Body of pancreas (tissue), 4 donors: ENCODE results near the gene ZNF805. TPM values are rescaled to one million over a fixed set of nuclear protein-coding genes. Genes with fewer than 3 reads are reported as not detected.

Source experiments
- ATAC-seq: fragments of 150-250 bp; one replicate; pipeline ENCODE4 v1.9.1; 2016
- DNase-seq, 4 donors: peaks; one replicate each; pipeline ENCODE4 v3.0.0-alpha.2; 2019
- H3K27ac ChIP-seq, 4 donors: fragments of 200-600 bp; sonication (generic); 1 replicate in 3 of 4; 2 replicates in 1 of 4; pipeline versions ENCODE4 v1.5.1 to v1.6.1; 2016 to 2019; ENCODE audit warnings: mild to moderate bottlenecking in 1 of 4, mixed read lengths in 1 of 4, moderate library complexity in 1 of 4
- H3K27me3 ChIP-seq, 2 donors: fragments of 200-600 bp; sonication (generic); one replicate each; pipeline ENCODE4 v1.6.0; 2016; ENCODE audit warnings: mild to moderate bottlenecking in 1 of 2
- H3K36me3 ChIP-seq, 2 donors: fragments of 200-600 bp; sonication (generic); replicated peaks in 1 of 2; 2 replicates each; pipeline ENCODE4 v1.5.1; 2016; ENCODE audit warnings: low read depth in 2 of 2; ENCODE audit not compliant: insufficient read depth in 1 of 2
- H3K4me1 ChIP-seq: fragments of 200-600 bp; sonication (generic); one replicate; pipeline ENCODE4 v1.6.0; 2016
- H3K4me3 ChIP-seq, 2 donors: fragments of 200-600 bp; sonication (generic); 1 replicate in 1 of 2; 2 replicates in 1 of 2; pipeline ENCODE4 v1.5.1; 2016 to 2019
- H3K9me3 ChIP-seq, 3 donors: fragments of 200-600 bp; sonication (generic); 1 replicate in 2 of 3; 2 replicates in 1 of 3; pipeline ENCODE4 v1.5.1; 2016
- POLR2A ChIP-seq, 3 donors: fragments of 450-650 bp; IDR thresholded peaks; one replicate each; pipeline ENCODE4 v1.6.1; 2016; ENCODE audit warnings: antibody characterized with exemption in 3 of 3, mild to moderate bottlenecking in 2 of 3
- WGBS, 2 donors: methylation state at CpG; one replicate each; pipeline ENCODE4 v1.1.5; 2017; 5-methylcytosine and 5-hydroxymethylcytosine counted together
- intact Hi-C: fragments of 100-400 bp; cut with DNase I; formaldehyde crosslinking; loops from one replicate; pipeline ENCODE4 v1.15.1; 2023
- total RNA-seq, 2 donors: library from RNA; depleted of rRNA; stranded (reverse); fragments of >200 nt; gene quantifications; one replicate each; pipeline ENCODE4 v1.1.0, GENCODE V29; 2016
- TF ChIP-seq, protein P1 (sequence below), 7 experiments: fragments of 450-650 bp in 4 of 7; fragments of 200-600 bp in 3 of 7; sonication (generic) in 3 of 7; IDR thresholded peaks; one replicate each; pipeline ENCODE4 v1.5.1; 2016 to 2019; ENCODE audit warnings: antibody characterized with exemption in 7 of 7

Gene ZNF805
- total RNA-seq, 2 donors from 2014 or later, result 8.8 to 13.8 TPM

DNA sequence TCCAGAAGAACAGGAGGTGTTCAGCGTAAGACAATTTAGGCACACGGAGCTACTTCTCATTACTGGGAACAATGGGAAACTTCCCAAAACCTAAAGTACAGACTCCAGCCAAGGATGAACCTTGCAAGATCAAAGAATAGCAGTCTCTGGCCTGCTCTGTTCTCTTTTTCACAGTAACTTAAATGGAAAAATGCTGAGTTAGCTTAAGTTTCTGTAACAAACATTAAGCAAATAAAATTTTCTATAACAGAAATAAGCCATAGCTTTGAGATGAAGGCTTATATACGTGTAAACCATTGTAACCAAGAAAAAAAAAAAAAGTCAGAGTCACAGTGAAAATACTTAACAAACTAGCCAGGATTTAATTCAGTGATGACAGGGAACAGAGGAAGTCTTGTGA is 21.6 kb downstream of the ZNF805 start:
- Histone ChIP-seq H3K9me3 (peaks cover 0 to 6% (median 0%) of the 10 kb centered on the region in 3 donors), H3K4me3 (no peak overlapping the region), H3K27ac (no peak overlapping the region), H3K36me3 (no peaks in the 10 kb centered on the region), H3K4me1 (no peaks in the 10 kb centered on the region), H3K27me3 (no peaks in the 10 kb centered on the region)
- no peak for ATAC-seq
- 91 to 92% methylated on average over 3 of the region's 3 CpGs for WGBS, 2 donors
- TF ChIP-seq POLR2A (IDR thresholded peaks at IDR 0.05), result no peak
- TF ChIP-seq, protein P1, sequence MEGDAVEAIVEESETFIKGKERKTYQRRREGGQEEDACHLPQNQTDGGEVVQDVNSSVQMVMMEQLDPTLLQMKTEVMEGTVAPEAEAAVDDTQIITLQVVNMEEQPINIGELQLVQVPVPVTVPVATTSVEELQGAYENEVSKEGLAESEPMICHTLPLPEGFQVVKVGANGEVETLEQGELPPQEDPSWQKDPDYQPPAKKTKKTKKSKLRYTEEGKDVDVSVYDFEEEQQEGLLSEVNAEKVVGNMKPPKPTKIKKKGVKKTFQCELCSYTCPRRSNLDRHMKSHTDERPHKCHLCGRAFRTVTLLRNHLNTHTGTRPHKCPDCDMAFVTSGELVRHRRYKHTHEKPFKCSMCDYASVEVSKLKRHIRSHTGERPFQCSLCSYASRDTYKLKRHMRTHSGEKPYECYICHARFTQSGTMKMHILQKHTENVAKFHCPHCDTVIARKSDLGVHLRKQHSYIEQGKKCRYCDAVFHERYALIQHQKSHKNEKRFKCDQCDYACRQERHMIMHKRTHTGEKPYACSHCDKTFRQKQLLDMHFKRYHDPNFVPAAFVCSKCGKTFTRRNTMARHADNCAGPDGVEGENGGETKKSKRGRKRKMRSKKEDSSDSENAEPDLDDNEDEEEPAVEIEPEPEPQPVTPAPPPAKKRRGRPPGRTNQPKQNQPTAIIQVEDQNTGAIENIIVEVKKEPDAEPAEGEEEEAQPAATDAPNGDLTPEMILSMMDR (IDR thresholded peaks at IDR 0.05), result no peak
- no peak for DNase-seq
- intact Hi-C loops, result no loop called here

DNA sequence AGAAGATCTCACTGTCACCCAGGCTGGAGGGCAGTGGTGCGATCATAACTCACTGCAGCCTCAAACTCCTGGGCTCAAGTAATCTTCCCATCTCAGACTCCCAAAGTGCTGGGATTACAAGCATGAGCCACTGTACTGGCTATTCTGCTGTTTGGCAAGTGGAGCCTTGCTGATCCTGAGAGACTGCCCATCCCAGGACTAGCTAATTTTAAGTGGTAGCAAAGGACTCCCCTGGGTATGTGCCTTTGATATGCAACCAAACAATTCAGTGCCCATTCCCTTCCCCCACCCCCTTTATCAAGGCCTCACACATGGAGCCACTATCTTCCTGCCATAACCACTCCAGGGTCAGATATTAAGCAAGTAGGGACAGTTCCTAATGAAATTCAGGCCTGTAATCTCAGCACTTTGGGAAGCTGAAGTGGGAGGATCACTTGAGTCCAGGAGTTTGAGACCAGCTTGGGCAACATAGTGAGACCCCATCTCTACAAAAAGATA is 22.9 kb downstream of the ZNF805 start:
- Histone ChIP-seq H3K4me3 (no peak overlapping the region), H3K27me3 (no peaks in the 10 kb centered on the region), H3K36me3 (no peaks in the 10 kb centered on the region), H3K27ac (no peak overlapping the region), H3K9me3 (peaks cover 0 to 6% (median 0%) of the 10 kb centered on the region in 3 donors), H3K4me1 (no peaks in the 10 kb centered on the region)
- WGBS, 2 donors, result 100% methylated on average over 1 of the region's 1 CpG
- ATAC-seq (no peak), DNase-seq (no peak)
- intact Hi-C loops, result no loop called here
- TF ChIP-seq, protein P1 (IDR thresholded peaks at IDR 0.05), result no peak
- no peak for TF ChIP-seq POLR2A (IDR thresholded peaks at IDR 0.05)

DNA sequence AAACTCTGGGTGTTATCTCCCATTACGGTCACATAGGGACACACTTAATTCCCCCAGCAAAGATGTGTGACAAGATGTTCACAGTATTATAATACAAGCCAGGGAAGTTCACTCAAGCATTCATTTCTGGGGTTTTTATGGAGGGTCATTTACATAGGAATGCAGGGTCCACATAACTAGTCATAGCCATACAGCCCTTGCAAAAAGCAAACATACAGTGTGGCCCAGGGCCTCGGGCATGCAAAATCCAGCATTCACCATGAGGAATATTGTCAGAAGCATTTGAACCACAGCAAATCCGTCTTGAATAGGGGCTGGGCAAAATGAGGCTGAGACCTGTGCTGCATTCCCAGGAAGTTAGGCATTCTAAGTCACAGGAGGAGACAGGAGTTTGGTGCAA is 26.9 kb downstream of the ZNF805 start:
- Histone ChIP-seq H3K4me1 (no peaks in the 10 kb centered on the region), H3K36me3 (no peaks in the 10 kb centered on the region), H3K27ac (no peak overlapping the region), H3K27me3 (no peaks in the 10 kb centered on the region), H3K4me3 (no peak overlapping the region), H3K9me3 (no peaks in the 10 kb centered on the region)
- TF ChIP-seq, protein P1 (IDR thresholded peaks at IDR 0.05), result no peak
- no peak for TF ChIP-seq POLR2A (IDR thresholded peaks at IDR 0.05)
- no peak for ATAC-seq
- DNase-seq, result no peak
- WGBS, 2 donors, result 82 to 95% methylated on average over 1 to 3 of the region's 3 CpGs
- intact Hi-C loops, result no loop called here

DNA sequence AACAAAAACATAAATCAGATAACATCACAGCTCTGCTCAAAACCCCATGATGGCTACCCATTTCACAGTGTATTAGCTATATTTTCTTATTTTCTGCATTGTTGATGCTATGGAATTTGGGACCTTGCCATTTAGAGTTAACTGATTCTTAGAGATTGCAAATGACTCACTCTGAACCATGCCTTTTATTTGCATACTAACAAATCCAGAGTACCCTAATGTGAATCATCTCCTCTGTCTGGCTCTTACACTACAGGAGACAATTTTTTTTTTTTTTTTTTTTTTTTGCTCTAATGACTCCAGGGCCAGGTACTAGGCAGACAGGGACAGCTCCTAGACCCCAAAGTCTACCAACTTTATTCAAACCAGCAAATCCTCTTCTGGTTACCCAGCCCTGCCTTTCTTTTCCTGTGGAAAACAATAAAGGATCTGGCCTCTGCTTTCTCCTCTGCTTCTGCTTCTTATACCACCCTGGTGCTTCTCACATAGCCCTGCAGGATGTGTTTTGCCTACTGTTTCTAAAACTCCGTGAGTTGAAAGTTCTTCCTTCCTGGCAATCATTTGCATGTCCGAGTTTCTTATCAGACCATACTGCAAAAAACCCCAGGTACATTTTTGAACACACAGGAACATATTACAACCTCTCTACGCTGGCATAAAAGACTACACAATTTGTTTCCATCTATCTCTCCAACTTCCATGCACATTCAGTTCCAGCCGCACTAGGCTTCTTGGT is 29.3 kb downstream of the ZNF805 start:
- Histone ChIP-seq H3K4me3 (no peak overlapping the region), H3K27ac (no peak overlapping the region), H3K36me3 (no peaks in the 10 kb centered on the region), H3K4me1 (no peaks in the 10 kb centered on the region), H3K27me3 (no peaks in the 10 kb centered on the region), H3K9me3 (no peaks in the 10 kb centered on the region)
- TF ChIP-seq POLR2A (IDR thresholded peaks at IDR 0.05), result no peak
- TF ChIP-seq, protein P1 (IDR thresholded peaks at IDR 0.05), result no peak
- intact Hi-C loops, result no loop called here
- 81 to 87% methylated on average over 4 of the region's 4 CpGs for WGBS, 2 donors
- DNase-seq (no peak), ATAC-seq (no peak)

DNA sequence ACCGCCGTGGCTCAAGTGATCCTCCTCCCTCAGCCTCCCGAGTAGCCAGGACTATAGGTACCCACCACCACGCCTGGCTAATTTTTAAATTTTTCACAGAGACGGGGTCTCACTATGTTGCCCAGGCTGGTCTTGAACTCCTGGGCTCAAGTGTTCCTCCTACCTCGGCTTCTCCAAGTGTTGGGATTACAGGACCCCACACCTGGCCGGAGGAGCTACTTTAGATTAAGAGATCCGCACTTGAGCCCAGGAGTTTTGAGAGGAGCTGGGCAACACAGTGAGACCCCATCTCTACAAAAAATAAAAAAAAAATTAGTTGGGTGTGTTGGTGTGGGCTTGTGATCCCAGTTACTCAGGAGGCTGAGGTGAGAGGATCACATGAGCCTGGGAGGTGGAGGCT is 30.8 kb downstream of the ZNF805 start:
- DNase-seq, result no peak
- no peaks in the 10 kb centered on the region for H3K9me3 ChIP-seq
- no peak overlapping the region for H3K4me3 ChIP-seq
- WGBS, 2 donors, result 94 to 95% methylated on average over 8 of the region's 8 CpGs
- no peaks in the 10 kb centered on the region for H3K36me3 ChIP-seq
- ATAC-seq, result no peak
- no peaks in the 10 kb centered on the region for H3K27me3 ChIP-seq
- no peak overlapping the region for H3K27ac ChIP-seq
- intact Hi-C loops, result no loop called here
- no peak for TF ChIP-seq POLR2A (IDR thresholded peaks at IDR 0.05)
- TF ChIP-seq, protein P1 (IDR thresholded peaks at IDR 0.05), result no peak
- no peaks in the 10 kb centered on the region for H3K4me1 ChIP-seq
